H9 (cell line): Measurements from ENCODE around the gene BLMH. TPM values are rescaled to one million over a fixed set of nuclear protein-coding genes. Genes with fewer than 3 reads are reported as not detected.

Source experiments
- DNase-seq: peaks from one replicate; pipeline ENCODE4 v3.0.0-alpha.2; 2017
- H2AFZ ChIP-seq: one replicate; pipeline ENCODE4 v1.6.1; 2013; ENCODE audit warnings: mild to moderate bottlenecking, low read length, control low read depth, moderate library complexity
- H2AK5ac ChIP-seq: 2 replicates; pipeline ENCODE4 v1.6.1; 2013; ENCODE audit warnings: low read length, control low read depth, mixed read lengths; ENCODE audit not compliant: insufficient read length
- H2BK120ac ChIP-seq: one replicate; pipeline ENCODE4 v1.6.1; 2013; ENCODE audit warnings: low read depth, mild to moderate bottlenecking, low read length, control low read depth, inconsistent platforms; ENCODE audit not compliant: poor library complexity, severe bottlenecking
- H2BK12ac ChIP-seq: 2 replicates; pipeline ENCODE4 v1.6.1; 2013; ENCODE audit warnings: low read length, control low read depth, mixed read lengths, low read depth; ENCODE audit not compliant: insufficient read length
- H2BK15ac ChIP-seq: 2 replicates; pipeline ENCODE4 v1.6.1; 2013; ENCODE audit warnings: low read depth, low read length, control low read depth
- H2BK20ac ChIP-seq: one replicate; pipeline ENCODE4 v1.6.1; 2013; ENCODE audit warnings: low read depth, mild to moderate bottlenecking, low read length, control low read depth, inconsistent platforms; ENCODE audit not compliant: poor library complexity, severe bottlenecking
- H2BK5ac ChIP-seq: 2 replicates; pipeline ENCODE4 v1.6.1; 2013; ENCODE audit warnings: low read length, control low read depth, mixed read lengths; ENCODE audit not compliant: insufficient read length
- H3K14ac ChIP-seq: 2 replicates; pipeline ENCODE4 v1.6.1; 2013; ENCODE audit warnings: low read length, control low read depth; ENCODE audit not compliant: insufficient read depth
- H3K18ac ChIP-seq: 2 replicates; pipeline ENCODE4 v1.6.1; 2013; ENCODE audit warnings: low read depth, mild to moderate bottlenecking, mixed read lengths, low read length, control low read depth; ENCODE audit not compliant: insufficient read length
- H3K23ac ChIP-seq: 2 replicates; pipeline ENCODE4 v1.6.1; 2013; ENCODE audit warnings: low read length, control low read depth, mixed read lengths, low read depth; ENCODE audit not compliant: insufficient read length
- H3K23me2 ChIP-seq: 2 replicates; pipeline ENCODE4 v1.6.1; 2013; ENCODE audit warnings: low read depth, mild to moderate bottlenecking, mixed read lengths, low read length, control low read depth; ENCODE audit not compliant: insufficient read length, poor library complexity, severe bottlenecking
- H3K27ac ChIP-seq: 2 replicates; pipeline ENCODE4 v1.5.1; 2013; ENCODE audit warnings: low read length, control low read depth, mixed read lengths, low read depth; ENCODE audit not compliant: insufficient read length
- H3K27me3 ChIP-seq: 2 replicates; pipeline ENCODE4 v1.6.1; 2013; ENCODE audit warnings: low read length, control low read depth, inconsistent platforms; ENCODE audit not compliant: insufficient read depth
- H3K4ac ChIP-seq: 2 replicates; pipeline ENCODE4 v1.6.1; 2013; ENCODE audit warnings: low read depth, mild to moderate bottlenecking, control low read depth, inconsistent platforms, low read length, moderate library complexity
- H3K4me1 ChIP-seq: 2 replicates; pipeline ENCODE4 v1.6.1; 2013; ENCODE audit warnings: low read length, control low read depth, inconsistent platforms; ENCODE audit not compliant: insufficient read depth
- H3K4me2 ChIP-seq: 2 replicates; pipeline ENCODE4 v1.6.1; 2013; ENCODE audit warnings: low read length, control low read depth, mixed read lengths; ENCODE audit not compliant: insufficient read length, insufficient read depth
- H3K56ac ChIP-seq: 2 replicates; pipeline ENCODE4 v1.6.1; 2013; ENCODE audit warnings: low read depth, mild to moderate bottlenecking, mixed read lengths, low read length, control low read depth; ENCODE audit not compliant: insufficient read length
- H3K79me1 ChIP-seq: 2 replicates; pipeline ENCODE4 v1.6.1; 2013; ENCODE audit warnings: low read depth, mild to moderate bottlenecking, moderate library complexity, low read length, control low read depth, inconsistent platforms; ENCODE audit not compliant: insufficient read depth, poor library complexity, severe bottlenecking
- H3K79me2 ChIP-seq: 2 replicates; pipeline ENCODE4 v1.6.1; 2013; ENCODE audit warnings: low read length, control low read depth, inconsistent platforms; ENCODE audit not compliant: insufficient read depth
- H3K9ac ChIP-seq: 2 replicates; pipeline ENCODE4 v1.6.1; 2013; ENCODE audit warnings: low read length, control low read depth, mixed read lengths; ENCODE audit not compliant: insufficient read length; ENCODE audit errors: extremely low read depth
- H3K9me3 ChIP-seq: one replicate; pipeline ENCODE4 v1.6.1; 2013; ENCODE audit warnings: low read depth, low read length, inconsistent platforms; ENCODE audit not compliant: control insufficient read depth
- H3T11ph ChIP-seq: one replicate; pipeline ENCODE4 v1.6.1; 2013; ENCODE audit warnings: mild to moderate bottlenecking, low read length, control low read depth, inconsistent platforms
- H4K20me1 ChIP-seq: one replicate; pipeline ENCODE4 v1.6.1; 2013; ENCODE audit not compliant: control insufficient read depth, insufficient read length, insufficient read depth
- H4K5ac ChIP-seq: 2 replicates; pipeline ENCODE4 v1.6.1; 2013; ENCODE audit warnings: low read depth, mild to moderate bottlenecking, mixed read lengths, low read length, control low read depth; ENCODE audit not compliant: insufficient read length
- H4K8ac ChIP-seq: replicated peaks from 2 replicates; pipeline ENCODE4 v1.6.1; 2013; ENCODE audit warnings: low read length, control low read depth, mixed read lengths, low read depth; ENCODE audit not compliant: insufficient read length
- H4K91ac ChIP-seq: 2 replicates; pipeline ENCODE4 v1.6.1; 2013; ENCODE audit warnings: low read depth, mild to moderate bottlenecking, moderate library complexity, mixed read lengths, low read length, control low read depth; ENCODE audit not compliant: insufficient read length
- H3K27ac Mint-ChIP-seq, 3 experiments: 2 replicates in 2 of 3; 3 replicates in 1 of 3; pipeline ENCODE4 v1.8.0; 2020 to 2021; ENCODE audit warnings: mixed read lengths in 3 of 3, mild to moderate bottlenecking in 1 of 3, moderate library complexity in 1 of 3
- H3K27me3 Mint-ChIP-seq: 2 replicates; pipeline ENCODE4 v1.8.0; 2021; ENCODE audit warnings: low read depth, mild to moderate bottlenecking, moderate library complexity, mixed read lengths
- H3K36me3 Mint-ChIP-seq, 3 experiments: 2 replicates in 2 of 3; 3 replicates in 1 of 3; pipeline ENCODE4 v1.8.0; 2020 to 2021; ENCODE audit warnings: low read depth in 3 of 3, mixed read lengths in 3 of 3; ENCODE audit not compliant: insufficient read depth in 1 of 3
- H3K4me1 Mint-ChIP-seq, 2 experiments: 2 replicates each; pipeline ENCODE4 v1.8.0; 2020; ENCODE audit warnings: mixed read lengths in 2 of 2
- H3K4me3 Mint-ChIP-seq, 2 experiments: 2 replicates in 1 of 2; 3 replicates in 1 of 2; pipeline ENCODE4 v1.8.0; 2020 to 2021; ENCODE audit warnings: mild to moderate bottlenecking in 2 of 2, mixed read lengths in 2 of 2, moderate library complexity in 1 of 2
- H3K9me3 Mint-ChIP-seq, 2 experiments: 2 replicates in 1 of 2; 3 replicates in 1 of 2; pipeline ENCODE4 v1.8.0; 2020; ENCODE audit warnings: mild to moderate bottlenecking in 2 of 2, mixed read lengths in 2 of 2, moderate library complexity in 1 of 2
- WGBS: extraction: QIAGEN DNeasy Blood & Tissue Kit; methylation state at CpG from one replicate; pipeline ENCODE4 v1.1.7; 2013; ENCODE audit warnings: missing lambda C conversion rate, low lambda C conversion rate, mixed read lengths; ENCODE audit not compliant: insufficient read length; ENCODE audit errors: extremely low coverage; 5-methylcytosine and 5-hydroxymethylcytosine counted together
- total RNA-seq: library from RNA; stranded (reverse); gene quantifications from 2 replicates; pipeline ENCODE4 v1.2.1, GENCODE V29; 2021
- TF ChIP-seq, protein P1 (sequence below): fragments of 200-600 bp; sonication (generic); conservative IDR thresholded peaks from 3 replicates; pipeline ENCODE4 v1.8.0; 2021; ENCODE audit warnings: antibody characterized with exemption, mild to moderate bottlenecking

The BLMH gene
- total RNA-seq, 1 experiment from 2014 or later: 74.7 TPM

DNA sequence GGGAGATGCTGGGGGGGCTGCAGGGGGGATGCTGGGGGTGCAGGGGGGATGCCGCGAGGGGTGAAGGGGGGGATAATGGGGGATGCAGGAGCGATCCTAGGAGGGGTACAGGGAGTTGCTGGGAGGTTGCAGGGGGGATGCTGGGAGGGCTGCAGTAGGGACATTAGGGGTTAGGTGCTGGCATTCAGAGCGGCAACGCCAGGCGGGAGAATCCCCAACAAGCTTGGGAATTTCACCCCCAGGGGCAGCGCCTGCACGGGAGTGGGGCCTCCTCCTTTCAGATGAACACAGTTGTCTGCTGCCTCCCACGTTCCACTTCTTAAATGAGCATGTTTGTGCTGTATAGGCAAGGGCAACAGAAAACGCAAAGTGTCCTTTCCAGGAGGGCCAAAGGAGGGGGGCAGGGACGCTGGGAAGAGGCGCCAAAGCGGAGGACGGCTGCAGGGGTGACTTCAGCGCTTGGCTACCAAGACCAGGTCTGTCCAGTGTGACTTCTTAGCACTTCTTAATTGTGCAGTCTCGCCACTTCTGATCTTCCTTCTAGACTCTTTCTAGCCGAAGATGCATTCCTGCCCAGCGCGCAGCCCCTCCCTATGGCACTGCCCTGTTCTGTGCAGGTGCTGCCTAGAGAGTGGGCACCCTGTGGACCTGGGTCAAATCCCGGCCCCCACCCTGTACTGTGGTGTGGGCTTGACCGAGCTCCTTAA is 54.3 kb downstream of the BLMH start:
- no CpG with 5 or more reads among the region's 21 CpGs for WGBS
- H3K9ac ChIP-seq: no peak overlapping the region
- H3K23me2 ChIP-seq: peaks cover 5% of the 10 kb centered on the region
- no peak overlapping the region for H2AFZ ChIP-seq
- no peak overlapping the region for H2BK120ac ChIP-seq
- peaks cover 27 to 28% of the 10 kb centered on the region in 2 experiments for H3K4me1 Mint-ChIP-seq
- no peaks in the 10 kb centered on the region for H3K79me1 ChIP-seq
- H3K36me3 Mint-ChIP-seq: peaks cover 0 to 7% (median 7%) of the 10 kb centered on the region in 3 experiments; a peak in 4 of 7 replicates
- peak overlapping the region; percentile 44 for H3K4me2 ChIP-seq
- no peak overlapping the region for H2BK5ac ChIP-seq
- H2BK12ac ChIP-seq: no peak overlapping the region
- H3K79me2 ChIP-seq: no peaks in the 10 kb centered on the region
- no peak overlapping the region for H4K5ac ChIP-seq
- H3K9me3 ChIP-seq: no peaks in the 10 kb centered on the region
- H3K4me3 Mint-ChIP-seq: peak overlapping the region in 1 of 2 experiments; percentile 78; a peak in 4 of 5 replicates
- H2BK15ac ChIP-seq: no peak overlapping the region
- peaks cover 9 to 11% of the 10 kb centered on the region in 2 experiments for H3K9me3 Mint-ChIP-seq
- no peak overlapping the region for H4K8ac ChIP-seq
- no peak overlapping the region for H2BK20ac ChIP-seq
- no peaks in the 10 kb centered on the region for H4K20me1 ChIP-seq
- no peak for DNase-seq
- H3K4me1 ChIP-seq: no peaks in the 10 kb centered on the region
- no peak overlapping the region for H3K4ac ChIP-seq
- H3K14ac ChIP-seq: no peak overlapping the region
- H3K56ac ChIP-seq: no peak overlapping the region
- H3K27ac Mint-ChIP-seq: no peak overlapping the region
- H2AK5ac ChIP-seq: no peak overlapping the region
- no peak overlapping the region for H3K18ac ChIP-seq
- peaks cover 33% of the 10 kb centered on the region; the same call in 1 of the 2 replicates for H3K27me3 ChIP-seq
- peaks cover 74% of the 10 kb centered on the region for H3K27me3 Mint-ChIP-seq
- H4K91ac ChIP-seq: no peak overlapping the region
- TF ChIP-seq, protein P1, sequence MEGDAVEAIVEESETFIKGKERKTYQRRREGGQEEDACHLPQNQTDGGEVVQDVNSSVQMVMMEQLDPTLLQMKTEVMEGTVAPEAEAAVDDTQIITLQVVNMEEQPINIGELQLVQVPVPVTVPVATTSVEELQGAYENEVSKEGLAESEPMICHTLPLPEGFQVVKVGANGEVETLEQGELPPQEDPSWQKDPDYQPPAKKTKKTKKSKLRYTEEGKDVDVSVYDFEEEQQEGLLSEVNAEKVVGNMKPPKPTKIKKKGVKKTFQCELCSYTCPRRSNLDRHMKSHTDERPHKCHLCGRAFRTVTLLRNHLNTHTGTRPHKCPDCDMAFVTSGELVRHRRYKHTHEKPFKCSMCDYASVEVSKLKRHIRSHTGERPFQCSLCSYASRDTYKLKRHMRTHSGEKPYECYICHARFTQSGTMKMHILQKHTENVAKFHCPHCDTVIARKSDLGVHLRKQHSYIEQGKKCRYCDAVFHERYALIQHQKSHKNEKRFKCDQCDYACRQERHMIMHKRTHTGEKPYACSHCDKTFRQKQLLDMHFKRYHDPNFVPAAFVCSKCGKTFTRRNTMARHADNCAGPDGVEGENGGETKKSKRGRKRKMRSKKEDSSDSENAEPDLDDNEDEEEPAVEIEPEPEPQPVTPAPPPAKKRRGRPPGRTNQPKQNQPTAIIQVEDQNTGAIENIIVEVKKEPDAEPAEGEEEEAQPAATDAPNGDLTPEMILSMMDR: no peak
- H3T11ph ChIP-seq: no peak overlapping the region
- H3K27ac ChIP-seq: no peak overlapping the region
- no peak overlapping the region for H3K23ac ChIP-seq
